Sigmoid colon (tissue), 4 donors: ENCODE data around the gene RPA3.

ENCODE experiments used
- CTCF ChIP-seq, 4 experiments: fragments of 450-650 bp in 3 of 4; fragments of 200-600 bp in 1 of 4; IDR thresholded peaks; one replicate each; pipeline ENCODE4 v1.5.1; 2016 to 2019; ENCODE audit warnings: antibody characterized with exemption in 4 of 4, mild to moderate bottlenecking in 3 of 4, moderate library complexity in 2 of 4
- EP300 ChIP-seq, 4 donors: sonication (generic); formaldehyde crosslinking; IDR thresholded peaks; one replicate each; pipeline ENCODE4 v1.6.1; 2017; ENCODE audit warnings: antibody characterized with exemption in 4 of 4
- POLR2A ChIP-seq, 2 donors: fragments of 450-650 bp; IDR thresholded peaks; one replicate each; pipeline ENCODE4 v1.6.1; 2016; ENCODE audit warnings: antibody characterized with exemption in 2 of 2, mild to moderate bottlenecking in 2 of 2, moderate library complexity in 2 of 2
- POLR2AphosphoS5 ChIP-seq, 4 donors: sonication (generic); formaldehyde crosslinking; IDR thresholded peaks; one replicate each; pipeline ENCODE4 v1.6.1; 2017; ENCODE audit warnings: antibody characterized with exemption in 4 of 4

GRCh38 chr7:7698930-7699329, 19.5 kb downstream of the RPA3 start:
- TF ChIP-seq CTCF (IDR thresholded peaks at IDR 0.05), result no peak
- TF ChIP-seq POLR2A (IDR thresholded peaks at IDR 0.05), result no peak
- no peak for TF ChIP-seq POLR2AphosphoS5 (IDR thresholded peaks at IDR 0.05)
- TF ChIP-seq EP300 (IDR thresholded peaks at IDR 0.05), result no peak
